Measurements from ENCODE around the gene SPNS1. TPM values are rescaled to one million over a fixed set of nuclear protein-coding genes. Genes with fewer than 3 reads are reported as not detected.
"Not testable (repeated sequence)": the region's sequence is repeated elsewhere in the genome, so short reads cannot be mapped to it uniquely, and the experiment has no call there.

SPNS1 gene
- polyA plus RNA-seq, 3 donors = 51.3 to 64.6 (median 60.5) TPM

DNA sequence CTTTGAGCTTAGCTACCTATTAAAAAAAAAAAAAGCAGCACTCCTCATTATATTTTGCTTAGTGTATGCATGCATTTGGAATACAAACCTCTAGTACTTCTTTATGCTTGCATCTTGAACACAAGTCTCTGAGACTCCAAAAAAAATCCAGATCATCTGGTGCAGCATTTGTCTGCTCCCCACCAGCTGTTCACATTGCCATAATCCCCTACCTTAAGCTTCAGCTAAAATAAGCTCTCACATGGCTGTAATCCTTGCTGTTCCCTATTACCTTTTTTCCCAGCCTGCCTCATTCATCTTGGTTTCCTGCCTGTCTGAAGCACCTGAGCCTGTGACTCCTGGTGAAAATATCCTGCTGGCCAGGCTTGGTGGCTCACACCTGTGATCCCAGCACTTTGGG is 31.3 kb upstream of the SPNS1 start:
- DNase-seq = no peak

DNA sequence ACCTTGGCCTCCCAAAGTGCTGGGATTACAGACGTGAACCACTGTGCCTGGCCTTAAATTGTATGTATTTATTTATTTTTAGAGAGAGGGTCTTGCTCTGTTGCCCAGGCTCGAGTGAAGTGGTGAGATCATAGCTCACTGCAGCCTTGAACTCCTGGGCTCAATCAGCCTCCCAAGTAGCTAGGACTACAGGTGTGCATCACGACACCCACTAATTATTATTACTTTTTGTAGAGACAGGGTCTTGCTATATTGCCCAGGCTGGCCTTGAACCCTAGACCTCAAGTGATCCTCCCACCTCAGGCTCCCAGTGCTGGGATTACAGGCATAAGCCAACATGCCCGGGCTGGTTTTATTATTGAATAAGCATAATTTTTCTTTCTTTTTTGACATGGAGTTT is 27.9 kb upstream of the SPNS1 start:
- DNase-seq = no peak

DNA sequence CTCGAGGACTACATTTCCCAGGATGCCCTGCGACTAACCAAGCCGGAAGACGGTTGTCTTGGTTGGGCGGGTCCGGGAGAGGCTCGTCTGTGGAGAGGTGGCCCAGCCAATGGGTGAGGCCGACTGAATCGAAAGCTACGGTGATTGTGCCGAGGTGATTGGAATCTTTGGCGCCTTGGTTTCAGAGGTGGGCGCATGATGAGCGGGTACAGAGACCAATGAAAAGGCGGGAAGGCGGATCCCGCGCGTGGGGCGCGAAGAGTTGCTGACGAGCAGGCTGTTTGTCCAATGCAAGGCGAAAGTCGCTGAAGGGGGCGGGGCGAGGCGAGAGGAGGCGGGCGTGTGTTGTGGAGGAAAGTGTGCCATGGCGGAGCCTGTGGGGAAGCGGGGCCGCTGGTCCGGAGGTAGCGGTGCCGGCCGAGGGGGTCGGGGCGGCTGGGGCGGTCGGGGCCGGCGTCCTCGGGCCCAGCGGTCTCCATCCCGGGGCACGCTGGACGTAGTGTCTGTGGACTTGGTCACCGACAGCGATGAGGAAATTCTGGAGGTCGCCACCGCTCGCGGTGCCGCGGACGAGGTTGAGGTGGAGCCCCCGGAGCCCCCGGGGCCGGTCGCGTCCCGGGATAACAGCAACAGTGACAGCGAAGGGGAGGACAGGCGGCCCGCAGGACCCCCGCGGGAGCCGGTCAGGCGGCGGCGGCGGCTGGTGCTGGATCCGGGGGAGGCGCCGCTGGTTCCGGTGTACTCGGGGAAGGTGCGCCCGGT is 23.7 kb upstream of the SPNS1 start, which contains the start of gene NFATC2IP:
Gene NFATC2IP (plus strand): TSS at position 290 of the 762 bp plus-strand sequence. CDS start 75 bp downstream, at position 365.
- peak; percentile 100 for DNase-seq

DNA sequence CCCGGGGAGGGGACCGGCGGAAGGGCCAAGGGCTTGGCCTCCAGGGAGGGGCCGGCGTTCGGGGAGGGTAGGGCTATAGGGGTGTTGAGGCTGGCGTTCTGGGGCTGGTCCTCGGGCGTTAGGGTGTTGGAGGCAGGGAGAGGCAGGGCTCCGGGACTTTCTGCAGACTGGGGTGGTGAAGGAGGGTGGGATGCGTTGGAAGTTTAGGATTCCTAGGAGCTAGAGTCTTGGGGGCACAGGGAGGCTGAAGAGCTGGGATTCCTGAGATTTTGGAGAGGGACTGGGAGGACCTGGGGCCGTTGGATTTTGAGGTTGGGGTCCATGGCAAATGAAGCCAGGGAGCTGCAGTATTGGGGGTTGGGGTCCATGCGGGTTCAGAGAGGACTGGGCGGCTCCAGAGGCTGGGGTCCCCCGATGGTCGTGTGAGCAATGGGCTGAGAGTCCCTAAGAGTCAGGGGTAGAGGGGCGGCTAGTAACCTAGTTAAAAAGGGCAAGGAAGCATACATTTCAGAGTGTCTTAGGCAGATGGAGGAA is 23.1 kb upstream of the SPNS1 start:
- no peak for DNase-seq

DNA sequence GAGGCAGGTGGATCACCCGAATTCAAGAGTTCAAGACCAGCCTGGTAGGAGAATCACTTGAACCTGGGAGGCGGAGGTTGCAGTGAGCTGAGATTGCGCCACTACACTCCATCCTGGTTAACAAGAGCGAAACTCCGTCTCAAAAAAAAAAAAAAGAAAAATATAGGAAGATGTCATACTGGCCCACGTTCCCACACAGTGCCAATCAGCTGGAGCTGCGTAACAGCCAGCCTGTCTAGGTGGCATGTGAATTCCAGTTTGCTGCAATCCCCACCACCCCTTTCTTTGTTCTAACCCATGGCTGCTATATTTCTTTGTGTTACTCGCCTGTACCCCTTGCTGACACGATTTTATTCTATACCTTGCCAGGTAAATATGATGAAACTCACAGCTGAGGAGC is 16.4 kb upstream of the SPNS1 start:
- no peak for DNase-seq

DNA sequence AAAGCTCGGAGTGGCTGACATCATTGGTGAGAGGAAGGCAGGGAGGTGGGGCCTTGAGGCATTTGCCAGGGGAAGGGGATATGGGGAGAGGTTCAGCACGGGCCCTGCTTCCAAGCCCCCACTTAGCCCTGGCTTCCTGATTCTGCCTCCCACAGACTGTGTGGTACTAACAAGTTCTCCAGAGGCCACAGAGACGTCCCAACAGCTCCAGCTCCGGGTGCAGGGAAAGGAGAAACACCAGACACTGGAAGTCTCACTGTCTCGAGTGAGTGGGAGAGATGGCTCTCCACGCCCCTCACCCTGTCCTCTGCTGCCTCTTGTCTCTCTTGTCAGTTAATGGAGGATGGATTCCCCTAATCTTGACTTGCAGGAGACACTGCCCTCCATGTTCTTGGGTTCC is 15.7 kb upstream of the SPNS1 start:
- no peak for DNase-seq

DNA sequence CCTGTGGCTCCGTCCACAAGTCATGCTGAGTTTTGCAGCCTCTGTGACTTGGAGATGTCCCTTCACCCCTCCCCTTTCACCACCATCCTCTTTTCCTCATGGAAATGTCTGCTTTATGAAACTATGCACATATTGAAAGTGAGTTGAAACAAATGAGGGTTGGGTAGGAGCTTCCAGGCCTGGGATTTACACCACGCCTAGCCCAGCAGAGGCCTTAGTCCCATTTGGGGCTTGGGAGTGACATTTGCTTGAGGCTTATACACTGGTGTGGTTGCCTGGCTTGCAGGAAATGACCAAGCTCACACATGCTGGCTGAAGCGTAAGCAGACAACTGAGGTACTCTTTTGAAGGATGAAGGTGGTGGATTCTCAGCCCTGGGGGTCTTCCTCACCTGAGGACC is 10.5 kb upstream of the SPNS1 start:
- no peak for DNase-seq

DNA sequence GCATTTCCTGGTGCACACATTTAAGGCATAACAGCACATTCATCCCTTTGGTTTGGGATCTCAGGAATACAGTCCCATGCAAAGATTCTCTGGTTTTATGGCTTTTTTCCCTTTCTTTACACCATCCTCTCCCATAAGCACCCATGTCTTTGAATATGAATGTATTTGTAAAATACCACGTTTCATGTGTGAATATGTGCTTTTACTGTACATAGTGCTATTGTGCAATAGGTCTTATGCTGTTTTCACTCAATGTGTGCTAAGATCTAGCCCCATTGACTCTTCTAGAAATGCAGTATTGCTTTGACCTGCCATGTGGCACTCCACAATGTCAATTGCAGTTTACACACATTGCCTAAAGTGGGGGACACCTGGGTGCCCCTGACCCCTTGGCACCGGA is 10.1 kb upstream of the SPNS1 start:
- DNase-seq = no peak

DNA sequence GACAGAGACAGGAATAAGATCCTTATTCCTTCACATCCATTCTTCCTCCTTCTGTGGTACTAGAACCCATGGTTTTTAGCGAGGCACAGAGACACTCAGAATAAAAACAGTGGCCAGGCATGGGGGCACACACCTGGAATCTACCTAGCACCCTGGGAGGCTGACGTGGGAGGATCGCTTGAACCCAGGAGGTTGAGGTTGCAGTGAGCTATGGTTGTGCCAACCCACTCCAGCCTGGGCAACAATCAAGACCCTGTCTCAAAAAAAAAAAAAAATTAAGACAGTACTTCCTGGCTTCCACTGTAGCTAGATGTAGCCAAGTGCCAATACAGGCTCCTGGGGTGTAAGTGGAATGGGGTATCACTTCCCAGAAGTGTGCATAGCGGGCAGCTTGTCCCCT is 7.4 kb upstream of the SPNS1 start:
- DNase-seq = no peak

DNA sequence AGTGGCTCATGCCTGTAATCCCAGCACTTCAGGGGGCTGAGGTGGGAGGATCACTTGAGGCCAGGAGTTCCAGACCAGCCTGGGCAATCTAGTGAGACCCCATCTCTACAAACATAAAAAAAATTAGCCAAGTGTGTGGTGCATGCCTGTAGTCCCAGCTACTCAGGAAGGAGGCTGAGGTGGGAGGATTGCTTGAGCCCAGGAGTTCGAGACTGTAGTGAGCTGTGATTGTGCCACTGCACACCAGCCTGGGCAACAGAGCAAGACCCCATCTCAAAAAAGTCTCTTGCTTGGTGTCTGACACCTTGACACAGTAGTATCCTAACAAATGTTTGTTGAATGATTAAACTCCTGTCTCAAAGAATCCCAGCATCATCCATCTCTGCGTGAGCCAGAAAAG is 4.9 kb upstream of the SPNS1 start:
- not testable (repeated sequence) for DNase-seq

DNA sequence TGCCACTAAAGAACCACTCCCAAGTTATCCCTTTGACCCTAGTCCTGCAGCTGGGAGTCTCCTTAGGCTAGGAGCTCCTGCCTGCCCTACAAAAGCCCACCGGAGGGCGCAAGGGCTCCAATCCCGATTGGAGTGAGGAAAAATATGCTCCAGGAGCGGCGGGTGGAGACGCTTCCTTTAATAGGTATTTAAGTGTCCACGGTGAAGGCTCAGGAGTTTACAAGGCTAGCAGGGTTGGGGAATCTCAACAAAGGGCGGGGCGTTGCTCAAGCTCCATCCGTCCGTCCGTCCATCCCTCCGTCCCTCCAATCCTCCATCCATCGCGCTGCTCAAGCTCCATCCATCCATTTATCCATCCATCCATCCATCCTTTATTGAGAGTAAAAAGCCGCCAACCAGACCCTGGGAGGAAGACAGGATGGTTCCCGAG is 556 bp upstream of the SPNS1 start:
- peak; percentile 62 for DNase-seq

DNA sequence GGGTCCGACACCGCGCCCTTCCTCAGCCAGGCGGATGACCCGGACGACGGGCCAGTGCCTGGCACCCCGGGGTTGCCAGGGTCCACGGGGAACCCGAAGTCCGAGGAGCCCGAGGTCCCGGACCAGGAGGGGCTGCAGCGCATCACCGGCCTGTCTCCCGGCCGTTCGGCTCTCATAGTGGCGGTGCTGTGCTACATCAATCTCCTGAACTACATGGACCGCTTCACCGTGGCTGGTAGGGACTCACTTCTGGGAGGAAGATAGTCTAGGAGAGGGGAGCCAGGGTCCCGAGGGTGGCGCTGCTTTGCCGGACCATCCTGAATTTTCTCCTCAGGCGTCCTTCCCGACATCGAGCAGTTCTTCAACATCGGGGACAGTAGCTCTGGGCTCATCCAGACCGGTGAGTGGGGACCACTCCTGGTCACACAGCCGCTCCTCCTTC is 601 bp downstream of the SPNS1 start:
- DNase-seq = no peak

DNA sequence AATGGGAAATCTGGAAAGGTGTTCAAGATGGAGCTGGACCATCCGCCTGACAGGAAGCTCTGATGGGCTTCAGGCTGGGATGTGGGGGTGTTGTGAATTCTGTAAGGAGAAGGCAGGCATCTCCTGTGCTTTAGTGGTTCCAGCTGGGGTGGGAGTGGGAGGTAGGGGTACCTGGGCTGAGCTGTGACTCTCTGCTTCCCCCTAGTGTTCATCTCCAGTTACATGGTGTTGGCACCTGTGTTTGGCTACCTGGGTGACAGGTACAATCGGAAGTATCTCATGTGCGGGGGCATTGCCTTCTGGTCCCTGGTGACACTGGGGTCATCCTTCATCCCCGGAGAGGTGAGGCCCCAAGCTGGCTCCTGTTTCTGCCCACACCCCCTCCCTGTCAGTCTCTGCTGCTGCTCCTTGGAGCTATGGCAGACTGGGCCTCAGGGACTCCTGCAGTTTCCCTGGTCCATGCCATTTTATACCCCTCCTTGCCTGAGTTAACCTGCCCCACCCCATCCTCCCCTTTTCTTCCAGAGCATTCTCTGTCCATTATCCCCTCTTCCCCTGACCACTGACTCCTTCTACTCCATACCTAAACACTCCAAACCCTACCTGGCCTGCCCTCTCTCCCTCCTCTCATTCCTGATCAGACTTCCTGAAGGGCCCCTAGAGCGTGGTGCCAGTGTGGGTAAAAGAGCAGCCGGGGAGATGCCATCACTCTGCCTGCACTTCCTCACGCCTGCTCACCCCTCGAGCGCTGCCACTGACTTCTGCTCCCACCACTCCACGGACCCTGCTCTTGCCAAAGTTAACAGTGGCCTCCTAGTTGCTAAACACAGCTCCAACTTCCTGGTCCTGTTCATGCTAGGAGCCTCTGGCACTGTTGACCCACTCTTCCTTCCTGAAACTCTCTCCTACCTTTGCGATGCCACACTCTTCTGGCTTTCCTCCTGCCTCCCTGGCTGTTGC is 3.4 kb downstream of the SPNS1 start:
- DNase-seq = no peak

DNA sequence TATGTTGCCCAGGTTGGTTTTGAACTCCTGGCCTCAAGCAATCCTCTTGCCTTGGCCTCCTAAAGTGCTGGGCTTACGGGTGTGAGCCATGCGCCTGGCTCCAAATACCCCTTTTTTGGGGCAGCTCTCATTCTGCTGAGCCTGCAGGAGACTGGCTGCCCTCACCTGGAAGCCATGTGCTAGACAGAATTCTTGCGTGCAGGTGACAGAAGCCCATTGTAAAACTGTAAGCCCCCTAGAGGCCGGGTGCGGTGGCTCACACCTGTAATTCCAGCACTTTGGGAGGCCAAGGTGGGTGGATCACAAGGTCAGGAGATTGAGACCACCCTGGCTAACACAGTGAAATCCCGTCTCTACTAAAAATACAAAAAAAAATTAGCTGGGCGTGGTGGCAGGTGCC is 5.8 kb downstream of the SPNS1 start:
- not testable (repeated sequence) for DNase-seq

DNA sequence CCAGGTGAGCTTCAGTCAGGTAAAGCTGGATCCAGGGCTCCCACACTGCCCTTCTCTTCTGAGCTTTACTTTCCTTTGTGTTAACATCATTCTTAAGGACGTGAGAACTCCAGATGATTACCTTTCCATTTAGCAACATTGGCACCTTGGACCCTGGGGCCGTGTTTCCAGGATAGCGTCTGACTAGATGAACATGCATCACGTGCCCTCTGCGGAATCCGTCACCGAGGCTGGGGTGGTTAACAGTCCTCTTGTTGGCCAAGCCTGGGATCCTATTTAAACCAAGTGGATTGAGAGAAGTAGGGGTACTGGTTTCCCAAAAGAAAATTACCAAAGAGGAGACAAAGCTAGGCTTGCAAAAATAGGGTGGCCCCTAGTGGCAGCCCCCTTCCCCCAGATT is 6.4 kb downstream of the SPNS1 start:
- DNase-seq = no peak

DNA sequence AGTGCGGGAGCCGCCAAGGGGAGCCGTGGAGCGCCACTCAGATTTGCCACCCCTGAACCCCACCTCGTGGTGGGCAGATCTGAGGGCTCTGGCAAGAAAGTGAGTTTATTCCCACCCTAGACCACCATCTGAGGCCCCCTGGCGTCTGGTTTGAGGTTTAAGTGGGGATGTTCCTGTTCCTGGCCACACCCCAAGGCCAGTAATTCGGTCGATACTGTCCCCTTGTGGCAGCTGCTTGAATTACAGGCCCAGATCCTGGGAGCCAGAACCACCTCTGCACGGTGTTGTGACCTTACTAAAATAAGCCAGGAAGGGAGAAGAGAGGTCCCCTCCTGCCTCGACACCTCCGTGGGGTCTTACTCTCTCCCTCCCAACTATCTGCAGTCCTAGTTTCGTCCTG is 6.9 kb downstream of the SPNS1 start:
- no peak for DNase-seq

DNA sequence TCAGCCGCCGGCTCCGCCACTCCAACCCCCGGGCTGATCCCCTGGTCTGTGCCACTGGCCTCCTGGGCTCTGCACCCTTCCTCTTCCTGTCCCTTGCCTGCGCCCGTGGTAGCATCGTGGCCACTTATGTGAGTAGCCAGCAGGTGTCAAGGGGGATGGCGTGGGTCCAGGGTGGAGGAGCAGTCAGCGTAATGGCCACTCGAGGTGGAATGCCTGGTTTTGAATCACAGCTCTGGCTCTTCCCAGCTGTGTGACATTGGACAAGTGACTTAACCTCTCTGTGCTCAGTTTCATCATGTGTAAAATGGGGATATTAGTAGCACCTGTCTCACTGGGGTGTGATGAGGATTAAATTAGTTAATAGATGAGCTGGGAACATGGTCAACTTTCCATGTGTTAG is 7.8 kb downstream of the SPNS1 start:
- no peak for DNase-seq

DNA sequence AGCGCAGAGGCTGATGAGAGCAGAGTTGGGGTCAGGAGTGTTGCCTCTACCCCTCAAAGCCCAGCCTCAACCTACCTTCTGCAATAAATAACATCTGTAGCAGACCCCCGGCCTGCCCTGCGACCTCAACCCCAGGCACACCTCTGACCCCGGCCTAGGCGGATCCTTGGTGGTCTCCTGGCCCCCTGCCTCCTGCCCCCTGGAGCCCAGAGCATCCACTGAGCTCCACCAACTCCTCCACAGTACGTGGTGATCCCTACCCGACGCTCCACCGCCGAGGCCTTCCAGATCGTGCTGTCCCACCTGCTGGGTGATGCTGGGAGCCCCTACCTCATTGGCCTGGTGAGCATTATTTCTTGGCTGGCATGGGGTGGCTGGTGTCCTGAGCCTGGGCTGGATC is 8.4 kb downstream of the SPNS1 start:
- DNase-seq = no peak

DNA sequence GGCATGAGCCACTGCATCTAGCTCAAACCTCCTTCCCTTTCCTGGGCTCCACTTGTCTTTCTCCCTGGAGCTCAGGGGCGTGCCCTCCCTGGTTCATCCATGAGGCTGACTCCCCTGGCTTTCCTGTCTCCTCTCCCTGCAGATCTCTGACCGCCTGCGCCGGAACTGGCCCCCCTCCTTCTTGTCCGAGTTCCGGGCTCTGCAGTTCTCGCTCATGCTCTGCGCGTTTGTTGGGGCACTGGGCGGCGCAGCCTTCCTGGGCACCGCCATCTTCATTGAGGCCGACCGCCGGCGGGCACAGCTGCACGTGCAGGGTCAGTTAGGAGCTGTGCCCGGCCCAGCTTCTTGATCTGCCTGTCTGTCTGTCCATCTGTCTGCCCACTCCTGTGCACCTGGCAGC is 9.1 kb downstream of the SPNS1 start:
- DNase-seq = no peak

DNA sequence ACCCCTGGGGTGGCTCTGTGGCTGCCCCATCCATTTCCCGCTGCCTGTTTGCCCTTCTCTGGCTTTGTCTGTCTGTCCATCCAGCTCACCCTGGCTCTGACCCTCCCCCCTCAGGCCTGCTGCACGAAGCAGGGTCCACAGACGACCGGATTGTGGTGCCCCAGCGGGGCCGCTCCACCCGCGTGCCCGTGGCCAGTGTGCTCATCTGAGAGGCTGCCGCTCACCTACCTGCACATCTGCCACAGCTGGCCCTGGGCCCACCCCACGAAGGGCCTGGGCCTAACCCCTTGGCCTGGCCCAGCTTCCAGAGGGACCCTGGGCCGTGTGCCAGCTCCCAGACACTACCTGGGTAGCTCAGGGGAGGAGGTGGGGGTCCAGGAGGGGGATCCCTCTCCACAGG is 9.5 kb downstream of the SPNS1 start:
- no peak for DNase-seq

DNA sequence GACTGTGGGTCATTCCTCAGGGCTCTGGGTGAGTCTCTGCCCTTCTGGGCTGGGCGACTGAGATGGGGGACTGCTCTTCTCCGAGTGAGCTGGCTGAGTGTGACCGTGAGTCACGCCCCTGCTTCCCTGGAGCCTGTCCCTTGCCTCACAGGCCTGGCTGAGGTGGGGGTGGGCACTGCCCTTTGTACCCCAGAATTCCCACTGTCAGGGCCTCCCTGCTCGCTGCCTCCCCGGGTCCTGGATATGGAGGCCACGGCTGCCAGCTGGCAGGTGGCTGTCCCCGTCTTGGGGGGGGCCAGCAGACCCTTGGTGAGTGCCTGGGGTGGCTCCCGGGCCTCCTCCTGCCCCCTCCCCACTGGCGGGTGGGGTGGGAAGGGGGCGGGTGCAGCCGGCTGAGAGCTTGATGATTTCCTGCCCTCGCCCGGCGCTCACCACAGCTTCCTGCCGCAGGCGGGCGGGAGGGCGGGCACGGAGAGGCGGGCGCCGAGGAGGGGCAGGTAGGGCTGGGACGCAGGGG is 10.1 kb downstream of the SPNS1 start, which contains the start of gene LAT:
Gene LAT (plus strand): TSS at position 434 of the 517 bp plus-strand sequence. CDS start 366 bp downstream, outside the sequence.
- DNase-seq = no peak

All from renal pelvis (tissue), 4 donors.